Natural killer cell treated with Interleukin-12 subunit alpha and Interleukin-12 subunit beta and Interleukin-15 and Interleukin-18, amount 100 ng/mL, for 72 hours (primary cell): ENCODE data around the gene PLA1A. TPM values are rescaled to one million over a fixed set of nuclear protein-coding genes. Genes with fewer than 3 reads are reported as not detected.

Experiments
- ATAC-seq, 2 donors: fragments of 150-1000 bp; cut with Tn5 transposase in 1 of 2; sonication (Bioruptor Pico), chemical (Tn5 transposase) in 1 of 2; 2 replicates each; pipeline ENCODE4 v1.10.0; 2021
- DNase-seq: peaks from one replicate; pipeline ENCODE4 v3.0.0; 2022; ENCODE audit warnings: low spot score
- H3K27ac Mint-ChIP-seq, 2 donors: 1 replicate in 1 of 2; 2 replicates in 1 of 2; pipeline ENCODE4 v1.8.0; 2022; ENCODE audit warnings: mixed read lengths in 2 of 2, mild to moderate bottlenecking in 1 of 2, moderate library complexity in 1 of 2
- H3K27me3 Mint-ChIP-seq, 2 donors: 1 replicate in 1 of 2; 2 replicates in 1 of 2; pipeline ENCODE4 v1.8.0; 2022; ENCODE audit warnings: mixed read lengths in 2 of 2
- H3K36me3 Mint-ChIP-seq: one replicate; pipeline ENCODE4 v1.8.0; 2022; ENCODE audit warnings: mixed read lengths
- H3K4me1 Mint-ChIP-seq, 2 donors: 1 replicate in 1 of 2; 2 replicates in 1 of 2; pipeline ENCODE4 v1.8.0; 2022; ENCODE audit warnings: low read depth in 2 of 2, mixed read lengths in 2 of 2, mild to moderate bottlenecking in 1 of 2
- H3K4me3 Mint-ChIP-seq: one replicate; pipeline ENCODE4 v1.8.0; 2022; ENCODE audit warnings: mixed read lengths
- H3K9me3 Mint-ChIP-seq: 2 replicates; pipeline ENCODE4 v1.8.0; 2022; ENCODE audit warnings: mixed read lengths
- total RNA-seq, 2 donors: library from RNA; stranded (reverse); gene quantifications; one replicate each; pipeline ENCODE4 v1.2.3, GENCODE V29; 2022

Gene PLA1A
- total RNA-seq, 2 donors from 2014 or later, result 0.19 TPM; not detected in 1

DNA sequence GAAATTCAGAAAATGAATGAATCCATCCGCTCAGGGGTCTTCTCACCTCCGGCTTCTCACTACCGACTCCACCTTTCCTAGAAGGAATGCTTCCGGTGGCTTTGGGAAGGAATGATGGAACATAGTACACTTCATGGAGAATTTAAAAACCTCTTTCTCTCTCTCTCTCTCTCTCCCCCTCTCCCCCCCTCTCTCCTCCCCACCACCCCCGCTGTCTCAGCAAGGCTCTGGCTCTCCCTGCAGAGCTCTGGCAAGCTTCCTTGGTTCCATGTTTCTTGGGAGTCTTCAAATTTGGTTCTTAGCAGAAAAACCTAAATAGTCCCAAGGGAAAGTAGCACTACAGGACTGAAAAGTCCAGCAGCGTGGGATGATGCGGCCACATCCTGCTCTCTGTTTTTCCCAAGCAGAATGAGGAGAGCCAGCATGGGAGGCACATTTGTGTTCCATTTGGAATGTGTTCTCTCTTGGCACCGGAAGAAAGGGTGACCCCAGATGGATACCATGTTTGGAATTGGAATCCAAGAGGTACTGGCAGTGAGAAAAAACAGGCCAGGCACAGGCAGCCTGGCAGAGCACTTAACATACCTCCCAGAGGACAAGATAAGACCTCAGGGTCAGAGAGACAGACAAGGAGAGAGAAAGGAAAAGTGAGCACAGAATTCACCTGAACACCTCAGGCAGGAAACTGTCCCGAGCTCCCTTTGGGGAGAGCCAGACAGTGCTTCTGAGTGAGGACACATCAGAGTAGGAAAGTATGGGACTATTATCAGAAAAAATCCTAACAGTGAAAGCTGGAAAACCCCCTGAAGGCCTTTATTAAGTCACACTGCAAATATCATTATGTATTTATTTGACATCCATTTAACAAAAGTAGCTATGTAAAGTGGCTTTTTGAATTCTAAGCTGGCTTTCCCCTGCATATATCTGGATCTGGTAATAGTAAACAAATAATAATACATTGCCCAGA, 63.1 kb downstream of the PLA1A start, which contains the start of gene POPDC2:
Gene POPDC2 (minus strand): TSS at position 116 of the 967 bp plus-strand sequence. CDS start 166 bp downstream, outside the sequence.
- ATAC-seq (no peak), DNase-seq (no peak)
- Mint-ChIP-seq H3K4me1 (peaks cover 14 to 17% of the 10 kb centered on the region in 2 donors), H3K36me3 (no peaks in the 10 kb centered on the region), H3K27me3 (no peaks in the 10 kb centered on the region), H3K4me3 (no peak within 1 kb of the TSS), H3K27ac (peak within 1 kb of the TSS in 1 of 2 donors; percentile 47), H3K9me3 (no peaks in the 10 kb centered on the region)

GRCh38 chr3:119662604-119663373, 65.1 kb downstream of the PLA1A start:
- peaks cover 14 to 17% of the 10 kb centered on the region in 2 donors for H3K4me1 Mint-ChIP-seq
- no peak for ATAC-seq
- peaks cover 5% of the 10 kb centered on the region for H3K36me3 Mint-ChIP-seq
- H3K4me3 Mint-ChIP-seq, result no peak overlapping the region
- H3K27ac Mint-ChIP-seq, result peak overlapping the region in 1 of 2 donors; percentile 47
- DNase-seq, result no peak
- H3K9me3 Mint-ChIP-seq, result no peaks in the 10 kb centered on the region
- no peaks in the 10 kb centered on the region for H3K27me3 Mint-ChIP-seq

- DNase-seq (no peak), ATAC-seq (no peak)
- H3K27ac Mint-ChIP-seq, result peak overlapping the region; percentile 38 to 88
- H3K4me1 Mint-ChIP-seq, result peaks cover 14 to 17% of the 10 kb centered on the region in 2 donors
- peaks cover 5% of the 10 kb centered on the region for H3K36me3 Mint-ChIP-seq
- no peaks in the 10 kb centered on the region for H3K9me3 Mint-ChIP-seq
- no peaks in the 10 kb centered on the region for H3K27me3 Mint-ChIP-seq
- H3K4me3 Mint-ChIP-seq, result no peak overlapping the region
Measured at GRCh38 chr3:119663885-119664284, 66.2 kb downstream of the PLA1A start.

GRCh38 chr3:119664370-119664769, 66.7 kb downstream of the PLA1A start:
- Mint-ChIP-seq H3K36me3 (peaks cover 5% of the 10 kb centered on the region), H3K9me3 (no peaks in the 10 kb centered on the region), H3K4me1 (peaks cover 14 to 17% of the 10 kb centered on the region in 2 donors), H3K4me3 (peak overlapping the region; percentile 11), H3K27ac (peak overlapping the region; percentile 38 to 88), H3K27me3 (no peaks in the 10 kb centered on the region)
- no peak for DNase-seq
- peak in 1 of 2 donors; percentile 37 for ATAC-seq

DNA sequence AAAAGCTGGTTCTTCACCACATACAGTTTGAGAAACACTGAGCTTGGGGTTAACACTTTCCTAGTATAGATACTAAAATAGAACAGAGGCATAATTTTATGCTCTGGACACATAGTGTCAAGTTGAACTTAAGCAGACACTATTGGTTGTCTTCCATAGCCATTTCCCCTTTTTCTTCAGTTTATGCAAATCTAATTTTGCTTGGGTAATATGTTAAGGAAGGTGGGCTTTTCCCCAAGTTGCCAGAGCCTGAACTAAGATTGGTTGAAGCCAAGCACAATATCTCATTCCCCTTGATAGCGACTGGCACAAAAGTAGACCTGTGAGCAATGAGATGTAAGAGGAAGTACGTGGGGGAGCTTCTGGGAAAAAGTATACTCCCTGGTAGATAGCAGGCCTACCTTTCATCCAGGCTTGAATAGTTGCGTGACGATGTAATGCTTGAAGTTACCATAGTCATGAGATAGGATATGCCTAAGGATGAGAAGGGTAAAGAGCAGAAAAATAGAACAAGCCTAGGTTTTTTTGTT, 67.2 kb downstream of the PLA1A start:
- H3K9me3 Mint-ChIP-seq, result no peaks in the 10 kb centered on the region
- peak overlapping the region; percentile 11 for H3K4me3 Mint-ChIP-seq
- DNase-seq (no peak), ATAC-seq (peak; percentile 72 to 86)
- H3K27ac Mint-ChIP-seq, result peak overlapping the region; percentile 38 to 88
- H3K27me3 Mint-ChIP-seq, result no peaks in the 10 kb centered on the region
- peaks cover 14 to 17% of the 10 kb centered on the region in 2 donors for H3K4me1 Mint-ChIP-seq
- peaks cover 5% of the 10 kb centered on the region for H3K36me3 Mint-ChIP-seq

DNA sequence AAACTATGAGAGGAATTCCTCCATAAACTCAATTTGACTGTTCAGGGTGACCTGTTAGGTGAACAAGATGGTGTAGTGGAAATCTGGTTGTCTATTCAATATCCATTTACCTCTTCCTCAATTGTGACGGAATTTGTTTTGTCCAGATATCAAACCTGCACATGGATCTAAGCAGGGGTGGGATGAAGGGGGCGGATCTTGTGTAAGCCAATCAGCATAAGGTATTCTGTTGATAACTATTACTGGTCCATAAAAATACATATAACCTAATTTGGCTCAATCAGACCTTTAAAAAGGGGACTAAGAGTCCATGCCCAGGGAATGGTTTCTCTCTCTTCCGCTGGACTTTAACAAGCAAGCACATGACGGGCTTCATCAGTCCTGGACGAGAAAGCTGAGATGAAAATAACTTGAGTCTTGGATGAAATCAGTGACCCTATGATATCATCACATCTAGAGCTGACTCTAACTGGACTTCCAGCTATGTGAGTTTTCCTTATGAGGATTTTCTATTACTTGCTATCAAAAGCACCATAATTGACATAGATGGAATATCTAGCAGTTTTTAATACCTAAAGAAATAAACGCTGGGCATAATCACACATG, 68.4 kb downstream of the PLA1A start:
- H3K27ac Mint-ChIP-seq, result no peak overlapping the region
- ATAC-seq (no peak), DNase-seq (no peak)
- peaks cover 5% of the 10 kb centered on the region for H3K36me3 Mint-ChIP-seq
- no peaks in the 10 kb centered on the region for H3K9me3 Mint-ChIP-seq
- H3K4me3 Mint-ChIP-seq, result no peak overlapping the region
- H3K4me1 Mint-ChIP-seq, result peaks cover 14% of the 10 kb centered on the region in 2 donors
- no peaks in the 10 kb centered on the region for H3K27me3 Mint-ChIP-seq

- no peaks in the 10 kb centered on the region for H3K9me3 Mint-ChIP-seq
- peak overlapping the region in 1 of 2 donors; percentile 39 for H3K27ac Mint-ChIP-seq
- peaks cover 2 to 7% of the 10 kb centered on the region in 2 donors for H3K4me1 Mint-ChIP-seq
- DNase-seq (no peak), ATAC-seq (no peak)
- H3K36me3 Mint-ChIP-seq, result peaks cover 11% of the 10 kb centered on the region
- no peak overlapping the region for H3K4me3 Mint-ChIP-seq
- H3K27me3 Mint-ChIP-seq, result no peaks in the 10 kb centered on the region
Measured at GRCh38 chr3:119669906-119670570, 72.4 kb downstream of the PLA1A start.

DNA sequence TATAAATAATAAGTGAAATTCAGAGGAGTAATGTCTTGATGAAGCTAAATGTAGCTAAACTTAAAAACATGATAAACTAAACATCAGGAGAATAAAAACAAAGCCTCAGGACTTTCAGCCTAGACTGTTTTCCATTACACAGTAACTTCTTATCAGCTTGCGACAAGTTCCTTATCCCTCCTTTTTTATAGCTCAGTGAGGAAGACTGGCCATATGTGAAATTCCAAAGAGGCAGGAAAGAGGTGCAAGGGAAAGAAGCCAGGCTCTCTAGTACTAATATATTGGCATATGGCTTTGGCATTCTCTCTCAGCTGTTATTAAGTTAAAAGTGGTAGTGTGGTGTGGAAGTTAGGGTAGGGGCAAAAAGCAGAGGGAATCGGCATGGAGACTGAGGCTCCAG, 75.1 kb downstream of the PLA1A start:
- Mint-ChIP-seq H3K4me1 (peaks cover 25 to 30% of the 10 kb centered on the region in 2 donors), H3K27me3 (no peaks in the 10 kb centered on the region), H3K4me3 (no peak overlapping the region), H3K27ac (no peak overlapping the region), H3K9me3 (no peaks in the 10 kb centered on the region), H3K36me3 (peaks cover 6% of the 10 kb centered on the region)
- no peak for DNase-seq
- ATAC-seq, result no peak

GRCh38 chr3:119673875-119674274, 76.2 kb downstream of the PLA1A start:
- Mint-ChIP-seq H3K9me3 (no peaks in the 10 kb centered on the region), H3K36me3 (peaks cover 6% of the 10 kb centered on the region), H3K27ac (no peak overlapping the region), H3K27me3 (no peaks in the 10 kb centered on the region), H3K4me1 (peaks cover 26 to 30% of the 10 kb centered on the region in 2 donors), H3K4me3 (no peak overlapping the region)
- ATAC-seq (no peak), DNase-seq (no peak)

GRCh38 chr3:119675188-119675874, 77.6 kb downstream of the PLA1A start:
- no peaks in the 10 kb centered on the region for H3K9me3 Mint-ChIP-seq
- no peak for DNase-seq
- H3K27ac Mint-ChIP-seq, result peak overlapping the region; percentile 96 to 98
- H3K36me3 Mint-ChIP-seq, result peaks cover 6% of the 10 kb centered on the region
- no peaks in the 10 kb centered on the region for H3K27me3 Mint-ChIP-seq
- H3K4me3 Mint-ChIP-seq, result peak overlapping the region; percentile 89
- no peak for ATAC-seq
- H3K4me1 Mint-ChIP-seq, result peaks cover 26 to 30% of the 10 kb centered on the region in 2 donors

DNA sequence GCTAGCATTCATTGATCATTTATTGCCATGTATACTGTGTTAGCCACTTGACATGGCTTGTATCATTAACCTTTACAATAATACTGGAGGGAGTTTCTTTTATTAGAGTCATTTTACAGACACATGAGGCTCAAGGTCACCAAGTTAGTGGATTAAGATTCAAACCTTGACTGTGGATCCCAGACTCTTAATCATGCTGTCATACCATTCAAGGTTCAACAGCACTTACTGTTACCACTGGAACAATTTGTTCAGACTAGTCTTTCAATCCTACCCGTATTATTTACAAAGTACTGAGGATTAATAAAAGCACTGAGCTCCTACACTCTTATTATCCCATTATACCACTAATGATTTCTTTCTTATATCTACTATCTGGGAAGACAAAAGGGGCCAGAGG, 78.3 kb downstream of the PLA1A start:
- no peak for ATAC-seq
- H3K27me3 Mint-ChIP-seq, result no peaks in the 10 kb centered on the region
- H3K4me1 Mint-ChIP-seq, result peaks cover 26 to 30% of the 10 kb centered on the region in 2 donors
- H3K36me3 Mint-ChIP-seq, result peaks cover 6% of the 10 kb centered on the region
- DNase-seq, result no peak
- no peaks in the 10 kb centered on the region for H3K9me3 Mint-ChIP-seq
- peak overlapping the region; percentile 96 to 98 for H3K27ac Mint-ChIP-seq
- peak overlapping the region; percentile 89 for H3K4me3 Mint-ChIP-seq

DNA sequence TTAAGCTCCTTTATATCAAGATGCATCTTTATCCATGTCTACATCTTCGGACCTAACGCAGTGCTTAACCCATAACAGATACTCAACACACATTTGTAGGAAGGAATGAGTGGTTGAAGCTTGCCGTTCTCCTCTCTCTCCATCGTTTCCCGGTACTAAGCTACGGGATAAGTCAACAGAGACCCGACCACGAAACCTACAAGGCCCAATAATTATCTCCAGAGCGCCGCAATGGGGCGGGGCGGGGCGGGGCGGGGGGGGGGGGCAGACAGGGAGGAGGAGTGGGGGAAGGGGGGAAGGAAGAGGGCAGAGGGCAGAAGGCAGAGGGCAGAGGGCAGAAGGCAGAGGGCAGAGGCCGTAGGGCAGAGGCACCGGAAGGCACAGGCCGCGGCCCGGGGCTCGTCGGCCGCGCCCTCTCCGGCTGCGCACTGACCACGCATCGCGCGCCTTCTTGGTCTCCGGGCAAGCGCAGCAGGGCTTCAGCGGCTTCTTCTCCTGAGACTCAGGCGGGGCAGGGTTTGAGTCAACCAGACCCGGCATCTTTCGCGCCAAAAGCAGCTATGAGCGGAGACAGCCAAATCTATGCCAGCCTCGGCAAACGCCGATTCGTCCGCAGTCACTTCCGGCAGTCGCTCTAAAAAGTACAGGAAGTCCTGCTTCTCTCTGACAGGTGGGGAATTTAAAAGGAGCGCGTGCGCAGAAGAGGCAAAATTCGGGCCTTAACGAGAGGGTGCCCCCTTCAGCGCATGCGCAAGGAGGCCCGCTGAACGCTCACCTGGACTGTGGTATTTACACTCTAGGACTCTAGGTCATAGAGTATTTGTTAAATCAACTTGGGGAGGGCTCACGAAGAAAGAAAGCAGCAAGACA, 79.3 kb downstream of the PLA1A start, which contains the start of gene COX17:
Gene COX17 (minus strand): TSS at position 636 of the 870 bp plus-strand sequence. CDS start 96 bp downstream, at position 540.
- Mint-ChIP-seq H3K27me3 (no peaks in the 10 kb centered on the region), H3K27ac (peak within 1 kb of the TSS; percentile 96 to 98), H3K9me3 (no peaks in the 10 kb centered on the region), H3K36me3 (peaks cover 2% of the 10 kb centered on the region), H3K4me3 (peak within 1 kb of the TSS; percentile 89), H3K4me1 (peaks cover 26 to 30% of the 10 kb centered on the region in 2 donors)
- peak; percentile 95 for DNase-seq
- ATAC-seq, result peak; percentile 94 to 96
